BLaER1 treated with 17β-estradiol and CSF1 and Interleukin-3, amounts not matched to agents 10 nM and 100 nM (cell line): ENCODE results near the gene SOX11.
A peak's percentile ranks its signal among the peaks of the same experiment; 100 is the strongest.

Source experiments
- H3K27ac ChIP-seq, 11 experiments: shearing (Covaris generic); formaldehyde crosslinking; 2 replicates each; pipeline ENCODE4 v1.8.1; 2022
- H3K27me3 ChIP-seq, 11 experiments: shearing (Covaris generic); formaldehyde crosslinking; 2 replicates each; pipeline ENCODE4 v1.8.1; 2022
- H3K36me3 ChIP-seq, 11 experiments: shearing (Covaris generic); formaldehyde crosslinking; 2 replicates each; pipeline ENCODE4 v1.8.1; 2022
- H3K4me1 ChIP-seq, 10 experiments: shearing (Covaris generic); formaldehyde crosslinking; 2 replicates each; pipeline ENCODE4 v1.8.1; 2022
- H3K4me2 ChIP-seq, 11 experiments: shearing (Covaris generic); formaldehyde crosslinking; 2 replicates each; pipeline ENCODE4 v1.8.1; 2022
- H3K4me3 ChIP-seq, 10 experiments: shearing (Covaris generic); formaldehyde crosslinking; 2 replicates each; pipeline ENCODE4 v1.8.1; 2022
- H3K9ac ChIP-seq, 11 experiments: shearing (Covaris generic); formaldehyde crosslinking; 2 replicates each; pipeline ENCODE4 v1.8.1; 2022
- H3K9me3 ChIP-seq, 11 experiments: shearing (Covaris generic); formaldehyde crosslinking; replicated peaks in 1 of 11; 2 replicates each; pipeline ENCODE4 v1.8.1; 2022
- H4K20me1 ChIP-seq, 11 experiments: shearing (Covaris generic); formaldehyde crosslinking; 2 replicates each; pipeline ENCODE4 v1.8.1; 2022
- Cebpa-rat ChIP-seq, 11 experiments: shearing (Covaris generic); IDR thresholded peaks; 2 replicates each; pipeline ENCODE4 v1.8.1; 2022

Gene SOX11

DNA sequence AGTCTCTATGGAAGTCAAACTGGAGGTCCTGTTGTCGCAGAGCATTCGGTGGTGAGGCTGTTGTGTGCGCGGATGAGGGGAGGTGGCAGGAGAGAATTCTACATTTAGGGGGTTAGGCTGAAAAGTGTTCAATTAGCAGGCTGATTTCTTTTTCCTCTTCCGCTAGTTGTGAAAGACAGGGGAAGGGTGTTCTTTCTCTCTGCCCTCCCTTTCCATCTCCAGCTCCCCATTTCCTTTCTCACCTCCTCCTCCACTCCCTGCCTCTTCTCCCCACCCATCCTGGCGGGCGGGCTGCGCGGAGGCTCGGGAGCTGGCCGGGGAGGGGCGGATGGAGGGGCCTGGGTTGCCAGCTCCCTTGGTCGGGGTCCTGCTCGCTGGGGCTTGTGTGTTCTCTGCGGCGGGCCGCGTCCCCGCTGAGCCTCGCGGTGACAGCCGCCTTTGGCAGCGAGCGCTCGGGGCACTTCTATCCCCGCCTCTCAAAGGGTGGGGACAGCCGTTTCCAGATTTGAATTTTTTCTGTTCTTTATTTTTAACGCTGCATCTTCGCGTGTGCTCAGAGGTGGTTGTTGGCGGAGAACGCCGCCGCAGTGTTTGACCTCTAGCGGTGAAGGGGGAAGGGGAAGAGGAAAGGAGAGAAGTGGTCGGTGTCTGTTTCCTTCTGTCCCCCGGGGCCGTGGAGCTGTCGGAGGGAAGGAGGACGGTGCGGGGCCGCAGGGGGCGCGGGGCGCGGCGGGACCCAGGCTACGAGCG is 3.6 kb downstream of the SOX11 start:
- Histone ChIP-seq H3K27me3 (no peaks in the 10 kb centered on the region), H3K27ac (peak overlapping the region; percentile 75 to 99 (median 97)), H3K9ac (peak overlapping the region; percentile 88 to 98 (median 95))

DNA sequence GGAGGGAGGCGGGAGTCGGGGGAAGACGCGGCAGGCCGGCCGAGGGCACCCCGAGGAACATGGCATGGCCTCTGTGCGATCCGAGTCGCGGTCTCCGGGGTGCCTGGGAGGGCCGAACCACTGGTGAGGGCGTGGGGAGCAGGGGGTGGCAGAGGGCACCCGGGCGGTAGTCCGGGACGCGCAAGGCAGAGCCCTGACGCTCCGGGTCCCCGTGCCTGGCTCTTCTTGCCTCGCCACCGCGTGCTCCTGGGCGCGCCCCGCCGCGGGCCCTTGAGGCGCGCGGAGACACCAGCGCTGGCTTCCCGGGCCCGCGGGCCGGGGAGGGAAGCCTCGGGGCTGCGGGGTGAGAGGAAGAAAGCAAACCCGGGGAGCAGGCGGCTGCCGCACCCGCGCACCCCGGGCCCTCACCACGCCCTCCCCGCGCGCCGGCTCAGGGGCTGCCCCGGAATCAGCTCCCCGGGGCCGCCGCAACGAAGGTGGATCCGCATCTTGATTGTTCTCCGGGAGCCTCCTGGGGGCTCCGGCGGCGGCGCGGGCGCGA is 4.3 kb downstream of the SOX11 start:
- H3K4me2 ChIP-seq, result peak overlapping the region; percentile 69 to 98 (median 95)

More for the DNA sequence above, 3.6 kb downstream of the SOX11 start:
- Histone ChIP-seq H3K36me3 (peaks cover 0 to 6% (median 4%) of the 10 kb centered on the region in 11 experiments; a peak in 5 of 22 replicates), H3K4me2 (peak overlapping the region; percentile 69 to 98 (median 95)), H3K4me1 (peaks cover 16 to 42% (median 36%) of the 10 kb centered on the region in 10 experiments), H3K9me3 (no peaks in the 10 kb centered on the region), H4K20me1 (peaks cover 0 to 78% (median 38%) of the 10 kb centered on the region in 11 experiments; a peak in 19 of 22 replicates), H3K4me3 (peak overlapping the region; percentile 76 to 94 (median 85))
- peak in 1 of 11 experiments; percentile 20; a peak in 1 of 22 replicates for TF ChIP-seq Cebpa-rat (IDR thresholded peaks at IDR 0.05)

DNA sequence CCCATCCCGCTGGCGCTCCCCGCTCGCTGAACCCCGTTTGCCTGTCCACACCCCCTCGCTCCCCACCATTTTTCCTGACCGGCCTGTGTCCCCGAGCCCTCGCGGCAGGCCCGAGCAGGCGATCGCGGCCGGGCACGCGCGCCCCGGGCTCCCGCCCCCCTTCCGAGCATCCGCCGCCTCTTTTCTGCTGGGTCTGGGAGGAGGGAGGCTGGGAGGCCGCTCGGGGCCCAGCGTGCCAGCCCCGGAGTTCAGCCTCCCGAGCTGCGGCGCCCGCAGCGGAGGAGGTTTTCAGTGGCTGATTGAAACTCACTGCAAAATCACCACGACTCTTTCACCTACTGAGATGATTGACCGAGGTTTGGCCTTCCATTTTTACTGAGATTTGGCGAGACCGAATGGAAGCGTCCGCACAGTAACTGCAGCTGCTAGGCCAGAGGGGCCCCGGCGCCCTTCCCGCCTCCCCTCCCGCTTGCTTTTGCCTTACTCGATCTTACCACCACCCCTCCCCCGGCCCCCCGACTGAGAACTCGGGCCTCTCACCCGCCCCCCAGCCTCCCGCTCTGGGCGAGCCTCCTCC is 4.8 kb downstream of the SOX11 start:
- Histone ChIP-seq H3K27ac (peak overlapping the region; percentile 75 to 99 (median 97)), H3K4me2 (peak overlapping the region; percentile 69 to 98 (median 95)), H3K9ac (peak overlapping the region; percentile 88 to 98 (median 95)), H3K27me3 (no peaks in the 10 kb centered on the region), H3K4me1 (peaks cover 16 to 42% (median 36%) of the 10 kb centered on the region in 10 experiments), H4K20me1 (peaks cover 0 to 78% (median 38%) of the 10 kb centered on the region in 11 experiments; a peak in 19 of 22 replicates), H3K9me3 (no peaks in the 10 kb centered on the region), H3K4me3 (peak overlapping the region; percentile 76 to 94 (median 85)), H3K36me3 (peaks cover 0 to 18% (median 11%) of the 10 kb centered on the region in 11 experiments; a peak in 10 of 22 replicates)
- TF ChIP-seq Cebpa-rat (IDR thresholded peaks at IDR 0.05), result no peak

More for the DNA sequence above, 4.3 kb downstream of the SOX11 start:
- H3K4me1 ChIP-seq, result peaks cover 16 to 42% (median 36%) of the 10 kb centered on the region in 10 experiments
- peaks cover 0 to 12% (median 8%) of the 10 kb centered on the region in 11 experiments; a peak in 10 of 22 replicates for H3K36me3 ChIP-seq
- H3K9me3 ChIP-seq, result no peaks in the 10 kb centered on the region
- H3K4me3 ChIP-seq, result peak overlapping the region; percentile 76 to 94 (median 85)
- H3K27ac ChIP-seq, result peak overlapping the region; percentile 75 to 99 (median 97)
- H3K9ac ChIP-seq, result peak overlapping the region; percentile 88 to 98 (median 95)
- no peak for TF ChIP-seq Cebpa-rat (IDR thresholded peaks at IDR 0.05)
- no peaks in the 10 kb centered on the region for H3K27me3 ChIP-seq
- peaks cover 0 to 78% (median 38%) of the 10 kb centered on the region in 11 experiments; a peak in 19 of 22 replicates for H4K20me1 ChIP-seq

DNA sequence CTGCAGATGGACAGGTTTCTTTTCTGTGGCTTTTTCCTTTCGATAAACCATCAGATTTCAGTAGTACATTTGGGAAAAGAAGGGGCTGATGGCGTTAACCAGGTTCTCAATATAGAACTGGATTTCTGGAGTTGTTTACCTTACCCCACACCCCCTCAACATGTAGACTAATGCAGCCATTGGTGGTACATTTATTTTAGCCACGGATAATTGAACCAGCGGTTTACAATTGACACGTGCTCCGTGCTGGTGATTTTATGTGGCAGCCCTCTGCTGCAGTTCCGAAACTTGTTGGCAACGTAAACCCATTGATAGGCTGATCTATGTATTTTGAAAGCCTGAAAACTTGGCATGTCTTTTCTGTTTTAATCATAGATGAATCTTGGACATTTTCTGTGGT is 5.4 kb downstream of the SOX11 start:
- H3K4me3 ChIP-seq, result peak overlapping the region; percentile 76 to 94 (median 85)
- TF ChIP-seq Cebpa-rat (IDR thresholded peaks at IDR 0.05), result no peak
- H3K4me2 ChIP-seq, result peak overlapping the region; percentile 69 to 98 (median 94)
- no peaks in the 10 kb centered on the region for H3K9me3 ChIP-seq
- peaks cover 16 to 42% (median 36%) of the 10 kb centered on the region in 10 experiments for H3K4me1 ChIP-seq
- peak overlapping the region; percentile 88 to 98 (median 95); a peak in 21 of 22 replicates for H3K9ac ChIP-seq
- no peaks in the 10 kb centered on the region for H3K27me3 ChIP-seq
- peaks cover 0 to 77% (median 37%) of the 10 kb centered on the region in 11 experiments; a peak in 19 of 22 replicates for H4K20me1 ChIP-seq
- peak overlapping the region; percentile 17 to 99 (median 97); a peak in 20 of 22 replicates for H3K27ac ChIP-seq
- peaks cover 0 to 23% (median 13%) of the 10 kb centered on the region in 11 experiments; a peak in 10 of 22 replicates for H3K36me3 ChIP-seq

DNA sequence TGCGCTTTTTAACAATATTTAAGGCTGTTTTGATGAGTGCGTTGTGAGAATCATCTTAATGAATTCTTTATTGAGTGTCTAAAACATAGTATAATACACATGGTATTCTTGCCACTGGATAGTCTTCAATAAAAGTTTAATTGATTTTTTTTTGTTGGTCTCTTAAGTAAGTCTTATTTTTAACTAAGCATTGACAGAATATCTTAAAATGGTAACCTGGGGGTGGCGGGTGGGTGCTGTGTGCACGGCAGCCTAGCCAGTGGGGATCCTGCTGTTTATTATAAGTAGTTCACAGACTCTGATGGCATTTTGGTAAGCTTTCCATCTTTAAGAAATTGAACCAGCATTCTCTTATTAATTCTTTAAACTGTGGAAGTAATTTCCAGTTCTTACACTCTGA is 6.0 kb downstream of the SOX11 start:
- Histone ChIP-seq H3K27ac (peak overlapping the region; percentile 17 to 99 (median 97); a peak in 20 of 22 replicates), H3K27me3 (no peaks in the 10 kb centered on the region), H3K36me3 (peaks cover 0 to 29% (median 19%) of the 10 kb centered on the region in 11 experiments; a peak in 12 of 22 replicates), H3K9ac (peak overlapping the region; percentile 30 to 98 (median 95); a peak in 20 of 22 replicates), H3K9me3 (no peaks in the 10 kb centered on the region), H3K4me2 (peak overlapping the region; percentile 69 to 98 (median 94); a peak in 21 of 22 replicates), H4K20me1 (peaks cover 0 to 71% (median 32%) of the 10 kb centered on the region in 11 experiments; a peak in 19 of 22 replicates), H3K4me3 (peak overlapping the region; percentile 76 to 94 (median 85); a peak in 17 of 20 replicates), H3K4me1 (peaks cover 16 to 42% (median 36%) of the 10 kb centered on the region in 10 experiments)
- no peak for TF ChIP-seq Cebpa-rat (IDR thresholded peaks at IDR 0.05)

DNA sequence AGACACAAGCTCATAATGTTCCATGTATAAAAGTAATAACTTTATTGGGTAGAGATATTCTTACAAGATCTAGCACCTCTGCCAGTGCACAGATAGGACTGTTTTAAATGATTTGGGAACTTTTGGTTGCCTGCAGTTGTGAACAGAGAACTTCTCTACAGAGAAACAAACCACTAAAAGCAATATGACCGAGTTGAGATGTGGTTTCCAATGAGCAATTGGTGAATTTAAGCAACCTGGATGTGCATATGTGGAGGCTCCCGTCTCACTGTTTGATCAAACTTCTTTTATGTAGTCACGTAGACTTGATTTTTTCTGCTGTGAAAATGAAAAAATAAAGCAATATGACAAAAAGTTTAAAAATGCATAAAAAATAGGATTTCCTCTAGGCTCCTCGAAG is 7.8 kb downstream of the SOX11 start:
- H4K20me1 ChIP-seq, result peaks cover 0 to 53% (median 13%) of the 10 kb centered on the region in 11 experiments; a peak in 11 of 22 replicates
- TF ChIP-seq Cebpa-rat (IDR thresholded peaks at IDR 0.05), result no peak
- peaks cover 0 to 41% (median 21%) of the 10 kb centered on the region in 11 experiments; a peak in 14 of 22 replicates for H3K36me3 ChIP-seq
- peaks cover 16 to 38% (median 32%) of the 10 kb centered on the region in 10 experiments for H3K4me1 ChIP-seq
- peak overlapping the region in 10 of 11 experiments; percentile 39 to 98 (median 76); a peak in 20 of 22 replicates for H3K4me2 ChIP-seq
- no peak overlapping the region for H3K9ac ChIP-seq
- no peaks in the 10 kb centered on the region; a peak in 1 of 22 replicates for H3K9me3 ChIP-seq
- H3K27ac ChIP-seq, result 0 out of 22 replicates have a peak overlapping the region, but pooled peaks of 1 of the 11 experiments have one; percentile 24
- no peaks in the 10 kb centered on the region for H3K27me3 ChIP-seq
- no peak overlapping the region for H3K4me3 ChIP-seq

DNA sequence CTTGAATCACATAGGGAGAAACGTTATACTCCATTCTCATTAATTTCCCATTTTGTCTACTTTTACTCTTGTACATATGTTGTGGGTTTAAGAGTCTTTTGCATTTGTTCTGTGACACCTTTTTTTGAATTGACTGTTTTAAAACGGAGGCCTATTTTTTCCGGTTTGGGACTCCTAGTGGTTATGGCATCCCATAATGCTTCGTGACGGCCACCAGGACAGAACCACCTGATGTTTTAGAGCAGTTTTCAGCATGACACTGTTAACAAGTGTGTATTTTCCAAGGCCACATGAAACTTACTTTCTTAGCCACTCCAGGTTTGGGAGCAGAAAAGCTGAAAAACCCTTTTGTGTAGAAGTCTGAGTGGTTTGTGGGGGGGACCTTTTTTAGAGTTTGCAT is 8.4 kb downstream of the SOX11 start:
- Histone ChIP-seq H3K4me1 (peaks cover 16 to 38% (median 29%) of the 10 kb centered on the region in 10 experiments), H3K4me2 (peak overlapping the region in 4 of 11 experiments; percentile 39 to 93 (median 76); a peak in 6 of 22 replicates), H3K4me3 (no peak overlapping the region), H3K27ac (no peak overlapping the region), H4K20me1 (peaks cover 0 to 47% (median 7%) of the 10 kb centered on the region in 11 experiments; a peak in 10 of 22 replicates), H3K9me3 (no peaks in the 10 kb centered on the region; a peak in 1 of 22 replicates), H3K9ac (no peak overlapping the region), H3K36me3 (peaks cover 0 to 41% (median 21%) of the 10 kb centered on the region in 11 experiments; a peak in 14 of 22 replicates), H3K27me3 (no peaks in the 10 kb centered on the region)
- no peak for TF ChIP-seq Cebpa-rat (IDR thresholded peaks at IDR 0.05)

DNA sequence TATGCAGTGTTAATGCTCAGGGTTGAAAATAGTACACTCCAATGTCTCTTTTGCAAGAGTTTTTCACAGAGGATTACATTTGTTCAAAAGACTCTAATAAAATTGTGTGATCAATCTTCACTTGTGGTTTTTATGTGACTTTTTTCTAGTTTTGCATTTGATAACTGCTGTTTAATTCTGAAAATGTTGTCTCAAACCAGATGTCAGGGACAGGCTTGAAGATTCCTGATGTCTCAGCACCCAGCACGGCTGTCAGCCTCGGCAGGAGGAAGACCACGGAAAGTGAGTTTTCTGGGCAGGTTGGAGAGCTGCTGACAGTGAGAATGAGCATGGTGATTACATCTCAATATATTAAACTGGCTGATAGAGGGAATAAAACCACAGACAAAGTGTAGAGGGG is 9.1 kb downstream of the SOX11 start:
- Histone ChIP-seq H3K4me2 (no peak overlapping the region), H3K27ac (no peak overlapping the region), H3K27me3 (no peaks in the 10 kb centered on the region), H3K4me1 (peaks cover 16 to 38% (median 29%) of the 10 kb centered on the region in 10 experiments), H4K20me1 (peaks cover 0 to 40% (median 2%) of the 10 kb centered on the region in 11 experiments; a peak in 9 of 22 replicates), H3K36me3 (peaks cover 0 to 41% (median 21%) of the 10 kb centered on the region in 11 experiments; a peak in 14 of 22 replicates), H3K4me3 (no peak overlapping the region), H3K9ac (no peak overlapping the region), H3K9me3 (no peaks in the 10 kb centered on the region; a peak in 1 of 22 replicates)
- TF ChIP-seq Cebpa-rat (IDR thresholded peaks at IDR 0.05), result no peak
